PC-9 (cell line): ENCODE measurements around the gene CFAP74.

Source experiments
- CTCF ChIP-seq: fragments of 200-600 bp; sonication (generic); conservative IDR thresholded peaks from 2 replicates; pipeline ENCODE4 v1.6.1; 2017; ENCODE audit warnings: mixed run types, antibody characterized with exemption, mild to moderate bottlenecking, moderate library complexity
- EZH2 ChIP-seq: fragments of 200-600 bp; sonication (generic); IDR thresholded peaks from 2 replicates; pipeline ENCODE4 v1.8.0; 2017; ENCODE audit warnings: antibody characterized with exemption, low read depth

GRCh38 chr1:2039251-2039650 lies 35.7 kb upstream of the CFAP74 start:
- no peak for TF ChIP-seq CTCF
- TF ChIP-seq EZH2, result no peak
